OCI-M2 (cell line): Measurements from ENCODE around the gene SMCO3.
A peak's percentile ranks its signal among the peaks of the same experiment; 100 is the strongest.
"Not testable (repeated sequence)": the region's sequence is repeated elsewhere in the genome, so short reads cannot be mapped to it uniquely, and the experiment has no call there.

ENCODE experiments used
- DNase-seq: peaks from one replicate; lab custom pipeline; 2025; ENCODE audit not compliant: unreplicated experiment; lab: John Stamatoyannopoulos, UW

Gene SMCO3

GRCh38 chr12:14775636-14775980, 38.4 kb downstream of the SMCO3 start:
- no peak for DNase-seq

- no peak for DNase-seq
Measured at GRCh38 chr12:14774906-14775635, 38.9 kb downstream of the SMCO3 start.

GRCh38 chr12:14774074-14774905, 39.7 kb downstream of the SMCO3 start:
- DNase-seq: no peak

DNA sequence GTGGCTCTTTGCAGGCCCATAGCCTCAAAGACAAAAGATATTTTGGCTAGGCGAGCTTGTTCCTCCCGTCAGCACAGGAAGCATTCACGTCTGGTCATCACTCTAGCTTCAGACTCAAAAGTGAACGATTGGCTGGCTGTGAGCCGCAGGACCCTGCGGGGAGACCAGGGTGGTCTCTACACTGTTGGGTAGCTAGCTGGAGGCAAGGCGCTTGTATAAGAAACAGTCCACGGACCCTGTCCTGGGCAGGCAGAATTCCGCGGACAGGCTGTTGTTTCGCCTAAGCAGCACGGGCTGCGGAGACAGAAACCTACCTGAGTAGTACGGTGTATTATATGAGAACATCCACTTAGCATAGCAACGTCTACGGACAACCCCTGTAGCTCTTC, 40.3 kb downstream of the SMCO3 start:
- no peak for DNase-seq

GRCh38 chr12:14772946-14773345, 41.0 kb downstream of the SMCO3 start:
- no peak for DNase-seq

- DNase-seq: no peak
Measured at GRCh38 chr12:14771651-14772137, 42.3 kb downstream of the SMCO3 start.

GRCh38 chr12:14770496-14771461, 43.2 kb downstream of the SMCO3 start:
- DNase-seq: peak; percentile 60

DNA sequence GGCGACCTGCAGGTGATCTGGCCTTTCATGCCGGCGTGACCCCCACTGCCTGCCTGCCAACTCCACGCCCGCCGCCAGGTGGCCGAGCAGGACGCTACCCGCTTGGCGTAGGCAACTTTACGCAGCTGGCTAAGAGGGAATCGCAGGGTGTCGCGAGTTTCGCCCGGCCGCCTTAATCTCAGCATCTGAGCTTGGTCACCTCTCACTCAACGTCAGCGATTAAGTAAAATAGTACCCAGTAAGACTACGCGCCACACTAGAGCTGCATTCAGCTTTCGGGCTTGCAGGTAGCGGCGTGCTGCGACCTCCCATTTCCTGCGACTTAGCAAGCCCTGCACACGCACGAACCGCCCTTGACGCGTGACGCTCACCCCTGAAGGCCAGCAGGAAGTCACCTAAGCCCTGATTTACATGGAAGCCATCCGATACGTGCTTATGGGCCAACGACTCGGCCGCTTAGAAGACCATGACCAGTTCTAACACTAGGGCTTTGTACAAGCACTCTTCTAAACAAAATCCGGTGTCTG, 44.0 kb downstream of the SMCO3 start:
- DNase-seq: no peak

- no peak for DNase-seq
Measured at GRCh38 chr12:14769466-14769968, 44.5 kb downstream of the SMCO3 start.

GRCh38 chr12:14768823-14769405, 45.1 kb downstream of the SMCO3 start:
- no peak for DNase-seq

DNA sequence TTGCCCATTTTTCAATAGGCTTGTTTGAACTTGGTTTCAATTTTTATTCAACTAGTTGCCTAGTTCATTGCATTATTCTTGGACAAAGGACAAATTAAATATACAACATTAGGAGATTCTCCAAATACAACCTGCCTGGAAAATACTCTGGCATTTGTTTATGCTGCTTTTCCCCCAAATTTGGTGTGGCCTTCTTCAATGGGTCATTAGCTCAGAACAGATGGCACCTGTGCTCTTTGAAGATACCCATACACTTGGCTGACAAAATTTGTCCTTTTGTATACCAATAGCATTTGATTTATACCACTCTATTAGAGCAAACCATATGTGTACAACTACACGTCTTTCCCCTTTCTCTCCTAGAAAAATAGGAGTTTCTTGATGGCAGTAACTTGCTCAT, 46.4 kb downstream of the SMCO3 start:
- DNase-seq: no peak

DNA sequence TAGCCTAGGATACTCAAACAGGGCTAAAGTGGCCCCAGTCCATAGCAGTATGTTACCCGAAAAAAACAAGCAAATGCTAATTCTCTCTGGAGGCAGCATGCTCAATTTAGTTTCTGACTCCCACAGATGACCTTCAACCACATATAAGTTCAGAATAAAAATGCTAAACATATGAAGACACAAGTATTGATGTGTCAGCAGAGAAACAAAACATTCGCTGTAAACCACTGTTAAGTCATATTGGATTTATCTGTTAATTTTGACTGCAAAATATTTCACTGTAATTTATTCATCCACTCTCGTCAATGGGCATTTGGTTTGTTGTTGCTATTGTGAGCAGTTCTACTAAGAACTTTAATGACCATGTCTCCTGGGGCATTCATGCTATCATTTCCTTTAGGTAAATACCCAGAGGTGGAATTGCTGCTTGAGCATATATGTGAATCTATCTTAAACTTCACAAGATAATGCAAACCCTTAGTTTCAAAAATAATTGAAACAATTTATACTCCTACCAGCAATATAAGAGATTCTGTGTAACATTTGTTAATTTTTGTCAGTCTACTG, 47.2 kb downstream of the SMCO3 start:
- no peak for DNase-seq

DNA sequence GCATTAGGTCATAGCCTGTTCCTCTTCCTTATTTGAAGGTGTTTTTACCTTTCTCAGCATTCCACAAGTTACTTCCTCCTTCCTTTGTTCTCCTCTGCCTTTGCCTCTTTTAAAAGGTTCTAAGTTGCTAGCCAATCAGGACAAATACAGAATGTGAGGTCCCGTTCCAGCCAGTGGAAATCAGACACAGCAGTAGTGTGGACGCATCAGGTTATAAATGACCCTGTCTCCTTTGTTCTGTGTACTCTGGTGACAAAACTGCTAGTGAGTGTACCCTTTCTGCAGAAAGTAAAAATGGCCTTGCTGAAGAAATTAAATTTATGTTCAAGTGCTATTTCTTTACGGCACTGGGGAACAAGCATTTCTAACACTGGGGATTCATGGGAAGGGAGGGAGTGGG, 48.0 kb downstream of the SMCO3 start:
- DNase-seq: not testable (repeated sequence)

GRCh38 chr12:14765398-14765797, 48.6 kb downstream of the SMCO3 start:
- no peak for DNase-seq

DNA sequence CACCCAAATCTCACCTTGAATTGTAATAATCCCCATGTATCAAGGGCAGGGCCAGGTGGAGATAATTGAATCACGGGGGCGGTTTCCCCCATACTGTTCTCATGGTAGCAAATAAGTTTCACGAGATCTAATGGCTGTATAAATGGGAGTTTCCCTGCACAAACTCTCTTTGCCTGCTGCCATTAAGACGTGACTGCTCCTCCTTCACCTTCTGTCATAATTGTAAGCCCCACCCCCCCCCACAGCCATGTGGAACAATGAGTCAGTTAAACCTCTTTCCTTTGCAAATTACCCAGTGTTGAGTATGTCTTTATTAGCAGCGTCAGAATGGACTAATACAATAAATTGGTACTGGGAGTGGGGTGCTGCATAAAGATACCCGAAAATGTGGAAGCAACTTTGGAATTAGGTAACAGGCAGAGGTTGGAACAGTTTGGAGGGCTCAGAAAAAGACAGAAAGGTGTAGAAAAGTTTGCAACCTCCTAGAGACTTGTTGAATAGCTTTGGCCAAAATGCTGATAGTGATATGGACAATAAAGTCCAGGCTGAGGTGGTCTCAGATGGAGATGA, 54.2 kb downstream of the SMCO3 start:
- not testable (repeated sequence) for DNase-seq

- no peak for DNase-seq
Measured at GRCh38 chr12:14756334-14757143, 57.4 kb downstream of the SMCO3 start.
